ENCODE results near the gene KRTAP5-5.

DNA sequence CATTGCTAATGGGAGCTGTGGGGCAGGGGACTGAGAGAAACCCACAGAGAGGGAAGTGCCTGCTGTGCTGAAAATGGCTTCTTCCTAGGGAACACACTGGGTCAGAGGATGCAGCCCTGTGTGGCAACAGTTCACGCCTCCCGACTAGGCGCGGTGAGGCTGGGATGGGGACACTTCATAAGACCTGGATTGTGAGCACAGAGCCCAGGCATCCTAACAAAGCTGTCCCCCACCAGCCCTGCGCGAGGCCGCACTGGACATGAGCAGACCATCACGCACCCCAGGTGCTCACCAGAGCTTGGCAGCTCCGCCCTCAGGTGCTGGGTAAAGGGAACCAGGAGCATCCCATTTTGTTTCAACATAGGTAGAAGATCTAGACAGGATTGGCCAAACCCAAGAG, 5.9 kb upstream of the KRTAP5-5 start:
- TF ChIP-seq CTCF (IDR thresholded peaks at IDR 0.05; ENCODE audit: extremely low read depth in 1 of 2, insufficient read depth in 1 of 2, low read depth in 1 of 2, low read length in 2 of 2) (no peak), POLR2AphosphoS5 (IDR thresholded peaks at IDR 0.05; ENCODE audit: insufficient read depth, low read depth, low read length) (no peak), EZH2 (IDR thresholded peaks at IDR 0.05; ENCODE audit: borderline replicate concordance, low read depth, low read length, severe bottlenecking) (no peak), JUN (IDR thresholded peaks at IDR 0.05; ENCODE audit: borderline replicate concordance, insufficient read depth, insufficient read length, low read depth) (no peak), MYC (IDR thresholded peaks at IDR 0.05; ENCODE audit: low read depth, low read length) (no peak), POLR2A (IDR thresholded peaks at IDR 0.05; ENCODE audit: low read depth, low read length) (no peak)
